GM21515 (cell line): ENCODE measurements around the gene MICB.
"Not testable (repeated sequence)": the region's sequence is repeated elsewhere in the genome, so short reads cannot be mapped to it uniquely, and the experiment has no call there.

Source experiments
- ATAC-seq: cut with Tn5 transposase; IDR thresholded peaks from one replicate; pipeline ENCODE4 v1.9.1; 2021; ENCODE audit not compliant: unreplicated experiment

MICB gene

GRCh38 chr6:31498748-31499147 is 803 bp downstream of the MICB start:
- no peak for ATAC-seq

- ATAC-seq: not testable (repeated sequence)
These were observed 1.7 kb downstream of the MICB start for GRCh38 chr6:31499648-31500047.

GRCh38 chr6:31502586-31502985 is 4.6 kb downstream of the MICB start:
- ATAC-seq: no peak

GRCh38 chr6:31509036-31509435 is 11.1 kb downstream of the MICB start:
- ATAC-seq: not testable (repeated sequence)

- ATAC-seq: no peak
These were observed 12.1 kb downstream of the MICB start for GRCh38 chr6:31510007-31510406.

GRCh38 chr6:31513456-31514165 is 15.7 kb downstream of the MICB start:
- ATAC-seq: no peak

- no peak for ATAC-seq
These were observed 23.9 kb downstream of the MICB start for GRCh38 chr6:31521835-31522234.

- no peak for ATAC-seq
These were observed 27.6 kb downstream of the MICB start for GRCh38 chr6:31525553-31525931.

- no peak for ATAC-seq
These were observed 28.1 kb downstream of the MICB start for GRCh38 chr6:31525932-31526591.

GRCh38 chr6:31528307-31528777 is 30.4 kb downstream of the MICB start:
- ATAC-seq: no peak

GRCh38 chr6:31528821-31529328 is 30.9 kb downstream of the MICB start, which contains the start of gene MCCD1:
Gene MCCD1 (plus strand): TSS chr6:31528962. CDS start chr6:31529015, 53 bp downstream.
- no peak for ATAC-seq

- ATAC-seq: no peak
These were observed 31.6 kb downstream of the MICB start for GRCh38 chr6:31529329-31530150.

- no peak for ATAC-seq
These were observed 32.7 kb downstream of the MICB start for GRCh38 chr6:31530659-31531058.

GRCh38 chr6:31531162-31531561 is 33.2 kb downstream of the MICB start:
- ATAC-seq: no peak

- ATAC-seq: no peak
These were observed 34.1 kb downstream of the MICB start for GRCh38 chr6:31531771-31532643.

GRCh38 chr6:31532644-31533454 is 34.9 kb downstream of the MICB start:
- no peak for ATAC-seq

- no peak for ATAC-seq
These were observed 35.5 kb downstream of the MICB start for GRCh38 chr6:31533455-31533841.

- no peak for ATAC-seq
These were observed 36.1 kb downstream of the MICB start for GRCh38 chr6:31534011-31534410.

GRCh38 chr6:31534521-31535040 is 36.6 kb downstream of the MICB start:
- no peak for ATAC-seq
